Pons (tissue), 1 donor: ENCODE data around the gene MDM4.
"Not testable (repeated sequence)": the region's sequence is repeated elsewhere in the genome, so short reads cannot be mapped to it uniquely, and the experiment has no call there.

Experiments
- DNase-seq: peaks from one replicate; pipeline ENCODE4 v3.0.0-alpha.2; 2016; ENCODE audit warnings: low spot score

Gene MDM4, protein sequence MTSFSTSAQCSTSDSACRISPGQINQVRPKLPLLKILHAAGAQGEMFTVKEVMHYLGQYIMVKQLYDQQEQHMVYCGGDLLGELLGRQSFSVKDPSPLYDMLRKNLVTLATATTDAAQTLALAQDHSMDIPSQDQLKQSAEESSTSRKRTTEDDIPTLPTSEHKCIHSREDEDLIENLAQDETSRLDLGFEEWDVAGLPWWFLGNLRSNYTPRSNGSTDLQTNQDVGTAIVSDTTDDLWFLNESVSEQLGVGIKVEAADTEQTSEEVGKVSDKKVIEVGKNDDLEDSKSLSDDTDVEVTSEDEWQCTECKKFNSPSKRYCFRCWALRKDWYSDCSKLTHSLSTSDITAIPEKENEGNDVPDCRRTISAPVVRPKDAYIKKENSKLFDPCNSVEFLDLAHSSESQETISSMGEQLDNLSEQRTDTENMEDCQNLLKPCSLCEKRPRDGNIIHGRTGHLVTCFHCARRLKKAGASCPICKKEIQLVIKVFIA

DNA sequence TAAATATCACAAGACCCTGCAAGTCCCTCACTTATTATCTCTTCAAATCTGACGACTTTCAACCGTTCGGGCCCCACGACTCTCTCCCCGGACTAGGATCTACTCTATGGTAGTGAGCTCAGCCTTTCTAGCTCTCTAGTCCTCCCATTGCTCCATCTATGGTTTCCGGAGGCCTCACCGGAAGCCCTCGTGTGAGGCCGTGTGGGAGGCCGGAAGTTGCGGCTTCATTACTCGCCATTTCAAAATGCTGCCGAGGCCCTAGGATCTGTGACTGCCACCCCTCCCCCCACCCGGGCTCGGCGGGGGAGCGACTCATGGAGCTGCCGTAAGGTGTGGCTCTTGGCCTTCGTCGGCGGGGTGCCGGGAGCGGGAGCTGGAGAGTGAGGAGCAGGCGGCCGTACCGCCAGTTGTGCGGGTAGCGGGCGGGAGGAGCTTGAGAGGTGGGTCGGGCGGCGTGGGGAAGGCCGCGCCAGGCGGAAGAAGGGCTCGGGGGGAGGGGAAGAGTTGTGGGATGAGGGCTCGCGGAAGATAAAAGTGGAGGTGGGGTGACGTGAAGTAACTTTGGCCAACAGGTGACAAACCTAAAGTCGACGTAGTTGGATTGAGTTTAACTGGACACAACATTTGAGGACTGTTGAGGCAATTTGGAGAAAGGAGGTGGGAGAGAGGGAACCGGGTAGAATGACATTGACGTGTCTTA, at the start of gene MDM4:
Gene MDM4 (plus strand): TSS at position 227 of the 700 bp plus-strand sequence. CDS start 9,113 bp downstream, outside the sequence.
- peak; percentile 95 for DNase-seq

DNA sequence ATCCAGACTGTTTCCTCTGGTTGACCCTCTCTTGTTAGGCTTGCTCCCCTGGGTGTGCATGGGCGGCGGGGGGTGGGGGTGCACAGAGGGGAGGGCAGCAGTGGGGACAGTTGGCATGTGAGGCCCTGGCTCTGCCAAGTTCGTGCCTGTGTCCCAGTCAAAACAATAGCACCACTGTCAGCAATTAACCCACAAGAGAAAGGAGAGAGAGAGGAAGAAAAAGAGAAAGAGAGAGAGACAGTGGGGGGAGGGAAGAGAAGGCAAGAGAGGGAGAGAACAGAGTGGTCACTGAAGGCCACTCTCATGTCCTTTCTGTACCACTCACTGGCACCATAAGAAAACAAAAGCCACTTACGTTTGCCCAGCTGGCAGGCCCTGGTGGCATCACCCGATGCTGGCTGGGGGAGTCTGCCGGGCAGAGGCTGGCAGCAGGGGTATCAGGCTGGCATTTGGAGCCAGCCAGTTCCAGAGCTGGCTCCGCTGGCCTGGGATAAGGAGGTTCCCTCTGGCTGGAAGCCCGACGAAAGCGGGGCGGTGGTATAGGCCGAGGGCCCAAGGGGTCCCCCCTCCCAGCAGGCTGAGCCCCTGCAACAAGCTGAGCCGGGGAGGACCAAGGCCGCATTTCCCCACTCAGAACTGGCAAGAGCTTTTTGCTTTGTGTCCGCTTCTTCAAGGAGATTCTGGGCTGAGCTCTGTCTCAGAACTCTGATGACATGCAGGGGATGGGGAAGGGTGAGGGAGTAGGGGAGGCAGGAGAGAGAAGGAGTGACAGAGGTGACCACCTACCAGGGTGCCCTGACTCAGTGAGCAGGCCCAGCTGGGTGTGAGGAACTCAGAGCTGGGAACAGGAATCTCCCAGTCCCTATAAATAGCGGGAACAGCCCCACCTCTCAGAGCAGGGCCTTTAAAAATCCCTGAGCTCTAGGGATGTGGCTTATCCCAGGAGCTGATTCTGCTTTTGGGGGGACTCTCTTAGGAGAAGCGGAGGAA, 49.5 kb upstream of the MDM4 start:
- peak; percentile 99 for DNase-seq

DNA sequence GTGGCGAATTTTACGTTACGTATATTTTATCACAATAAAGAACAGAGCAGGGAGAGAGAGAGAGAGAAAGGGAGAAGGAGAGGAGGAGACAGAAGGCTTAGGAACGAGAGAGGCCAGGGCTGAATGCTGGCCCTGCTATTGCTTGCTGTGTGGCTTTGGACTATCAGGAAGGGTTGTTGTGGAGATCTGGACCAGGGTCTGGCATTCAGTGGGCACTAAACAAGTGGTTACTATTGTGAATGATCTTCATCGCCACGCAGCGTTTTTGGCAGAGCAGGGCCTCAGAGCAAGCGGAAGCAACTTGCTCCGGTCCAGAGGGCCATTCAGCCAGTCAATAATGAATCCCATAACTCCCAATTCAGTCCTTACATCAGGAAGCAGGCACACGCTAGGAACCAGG, 48.0 kb upstream of the MDM4 start:
- peak; percentile 79 for DNase-seq

DNA sequence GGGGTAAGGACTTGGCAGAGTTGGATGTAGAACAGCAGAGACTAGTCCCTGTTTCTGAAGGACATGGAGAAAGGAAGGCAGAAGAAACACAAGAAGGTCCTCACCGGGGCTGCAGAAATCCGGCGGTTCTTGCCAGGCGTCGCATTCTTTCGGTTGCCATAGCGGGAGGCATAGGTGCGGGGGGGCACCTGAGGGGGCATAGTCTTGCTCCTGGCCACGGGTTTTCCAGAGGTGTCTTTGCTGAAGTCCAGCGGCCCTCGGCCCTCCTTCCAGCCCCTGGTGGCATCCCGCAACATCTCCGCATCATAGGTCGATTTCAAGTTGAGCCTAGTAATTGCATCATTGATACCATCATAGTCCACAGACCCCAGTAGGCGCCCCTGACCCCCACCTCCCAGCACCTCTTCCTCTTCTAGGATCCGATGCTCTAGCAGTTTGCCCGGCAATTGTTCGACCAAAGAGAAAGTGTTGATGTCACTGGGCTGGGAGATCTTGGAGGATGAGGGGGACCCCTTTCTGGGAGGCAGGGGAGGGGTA, 47.4 kb upstream of the MDM4 start:
- DNase-seq, result no peak

DNA sequence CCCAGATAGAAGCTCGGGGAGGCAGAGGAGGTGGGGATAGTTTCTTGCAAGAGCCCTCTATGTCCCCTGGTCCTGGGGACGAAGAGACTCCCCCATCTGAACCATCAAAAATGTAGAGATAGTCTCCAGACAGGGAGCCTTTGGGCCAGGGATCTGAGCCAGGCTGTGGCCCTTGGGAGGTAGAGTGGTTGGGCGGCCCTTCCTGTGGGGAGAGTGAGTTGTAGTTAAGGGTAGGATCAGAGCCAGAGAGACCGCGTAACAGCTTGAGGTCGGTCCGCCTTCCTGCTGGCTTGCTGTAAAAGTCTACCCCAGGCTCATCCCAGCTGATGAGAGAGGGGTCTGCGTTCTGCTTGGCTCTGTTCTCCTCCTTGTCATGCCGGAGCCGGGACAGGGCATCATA, 46.9 kb upstream of the MDM4 start:
- no peak for DNase-seq

DNA sequence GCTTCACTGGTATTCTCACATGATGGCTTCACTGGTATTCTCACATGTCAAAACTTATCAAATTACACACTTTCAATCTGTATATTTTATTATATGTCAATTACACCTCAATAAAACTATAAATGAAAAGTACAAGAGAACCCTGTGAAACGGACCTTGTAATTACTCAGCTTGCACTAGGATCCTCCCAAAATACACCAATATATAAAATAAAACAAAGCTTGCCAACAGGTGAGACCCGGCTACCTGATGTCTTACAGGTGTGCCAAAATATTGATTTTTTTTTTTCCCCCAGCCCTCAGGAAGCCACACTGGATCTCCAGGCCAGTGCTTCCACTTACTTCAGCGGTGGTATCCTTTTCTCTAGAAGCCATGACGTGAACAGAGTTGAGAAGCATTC, 44.5 kb upstream of the MDM4 start:
- no peak for DNase-seq

DNA sequence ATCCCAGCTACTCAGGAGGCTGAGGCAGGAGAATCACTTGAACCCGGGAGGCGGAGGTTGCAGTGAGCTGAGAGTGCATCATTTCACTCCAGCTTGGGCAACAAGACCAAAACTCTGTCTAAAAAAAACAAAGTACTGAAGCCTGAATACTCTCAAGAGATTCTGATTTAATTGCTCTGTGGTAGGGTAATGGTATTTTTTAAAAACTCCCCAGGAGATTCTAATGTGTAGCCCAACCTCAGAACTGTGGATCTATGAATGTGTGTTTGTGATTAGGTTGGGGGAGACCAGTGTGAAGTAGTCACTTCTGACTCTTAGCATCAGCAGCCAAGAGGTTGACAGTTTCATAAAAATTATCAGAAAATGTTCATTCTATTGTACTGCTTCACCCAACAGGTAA, 43.5 kb upstream of the MDM4 start:
- no peak for DNase-seq

DNA sequence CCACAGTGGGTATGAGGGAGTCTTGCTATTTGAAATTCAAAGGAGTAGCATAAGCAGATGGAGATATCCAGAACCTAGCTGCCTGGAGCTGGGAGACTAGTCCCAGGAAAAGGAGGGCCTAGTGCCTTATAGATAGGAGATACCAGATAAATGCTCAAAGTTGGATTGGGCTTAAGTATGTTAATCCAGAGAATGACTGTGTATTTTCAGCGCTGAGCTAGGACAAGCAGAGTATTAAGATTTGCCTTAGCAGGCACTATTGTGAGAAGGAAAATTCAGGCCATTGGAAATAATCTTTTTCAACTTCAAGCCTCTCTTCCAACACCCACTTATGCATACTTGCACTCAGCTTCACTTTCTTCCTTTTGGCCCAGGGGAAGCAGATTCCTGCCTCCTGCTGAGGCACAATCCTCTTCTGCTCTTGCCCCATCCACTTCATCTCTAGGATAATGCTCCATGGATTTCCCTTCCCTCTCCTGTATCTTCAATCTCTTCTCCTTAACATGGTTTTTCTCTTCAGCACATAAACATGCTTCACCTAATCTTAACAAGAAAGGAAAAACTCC, 42.7 kb upstream of the MDM4 start:
- DNase-seq, result no peak

DNA sequence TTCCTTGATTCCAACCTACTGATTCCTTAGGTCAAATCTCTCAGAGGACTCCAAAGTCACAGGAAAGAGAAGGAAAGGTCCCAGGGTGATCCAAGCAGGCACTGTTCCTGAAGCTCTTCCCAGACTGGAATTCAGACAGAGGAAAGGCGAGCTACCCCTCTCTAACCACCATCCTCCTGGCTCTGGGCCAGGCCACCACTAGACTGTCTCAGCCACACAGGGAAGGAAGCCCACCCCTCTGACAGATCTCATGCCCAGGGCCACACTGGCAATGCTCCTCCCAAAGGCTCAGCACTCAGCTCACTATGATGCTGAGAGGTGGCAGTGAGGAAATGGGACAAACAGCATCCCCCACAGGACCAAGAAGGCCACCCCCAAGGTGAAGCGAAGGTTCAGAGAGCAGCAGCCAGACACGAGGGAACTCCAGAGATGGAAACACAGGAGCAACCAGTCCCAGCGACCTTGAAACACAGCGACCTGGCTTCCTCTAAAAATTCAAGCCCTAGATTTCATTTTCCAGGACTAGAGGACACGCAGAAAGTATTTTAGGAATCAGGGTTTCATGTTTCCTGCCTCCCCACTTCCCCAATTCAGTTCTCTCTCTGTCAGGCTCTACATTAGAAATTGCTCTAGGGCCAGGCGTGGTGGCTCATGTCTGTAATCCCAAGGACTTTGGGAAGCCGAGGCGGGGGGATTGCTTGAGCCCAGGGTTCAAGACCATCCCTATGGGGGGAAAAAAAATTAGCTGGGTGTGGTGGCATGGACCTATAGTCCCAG, 40.4 kb upstream of the MDM4 start:
- DNase-seq, result peak; percentile 67

DNA sequence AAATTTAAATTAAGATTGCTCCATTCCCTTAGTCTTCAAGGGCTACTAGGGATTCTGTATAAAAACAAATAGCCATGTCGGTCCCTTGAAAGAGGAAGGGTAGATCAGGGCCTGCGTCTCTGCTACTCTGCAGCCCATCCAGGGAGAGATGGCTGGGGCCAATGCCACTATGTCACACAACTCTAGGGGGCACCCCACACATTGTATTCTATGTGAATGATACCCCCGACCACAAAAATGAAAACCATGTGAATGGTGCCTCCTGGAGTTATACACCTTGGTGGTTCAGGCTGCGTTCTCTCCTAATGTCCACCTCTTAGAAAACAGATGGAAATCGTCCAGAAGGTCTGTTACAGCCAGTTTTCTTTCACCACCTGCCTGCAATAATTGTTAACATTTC, 39.6 kb upstream of the MDM4 start:
- DNase-seq, result peak; percentile 35

DNA sequence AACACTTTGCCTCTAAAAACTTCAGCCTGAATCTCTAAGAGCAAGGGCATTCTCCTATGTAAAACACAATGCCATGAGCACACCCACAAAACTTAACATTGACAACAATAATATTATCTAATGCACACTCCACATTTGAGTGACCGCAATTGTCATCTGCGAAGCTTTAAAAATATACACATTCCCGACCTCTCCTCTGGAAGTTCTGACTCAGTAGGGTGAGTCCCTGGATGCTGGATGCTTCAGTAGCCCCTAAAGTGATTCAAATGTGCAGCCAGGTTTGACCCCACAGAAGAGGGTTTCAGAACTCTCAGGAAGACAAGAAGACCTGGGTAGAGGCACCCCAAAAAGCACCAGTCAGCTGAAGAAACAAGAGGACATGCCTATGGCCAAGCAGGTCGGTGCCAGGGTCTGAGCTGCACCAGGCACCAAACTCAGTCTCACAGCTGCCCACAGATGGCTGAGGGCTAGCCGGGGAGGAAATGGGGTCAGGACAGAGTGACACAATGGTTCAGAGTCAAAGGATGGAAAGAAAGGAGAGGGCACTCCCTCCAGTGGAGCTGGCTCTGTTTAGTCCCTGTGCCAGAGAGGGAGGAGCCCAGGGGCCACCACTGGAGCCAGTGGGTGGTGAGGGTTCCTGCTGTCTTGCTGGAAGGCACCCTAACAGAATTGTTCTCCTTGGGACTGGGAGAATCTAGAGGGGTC, 39.0 kb upstream of the MDM4 start:
- peak; percentile 95 for DNase-seq

DNA sequence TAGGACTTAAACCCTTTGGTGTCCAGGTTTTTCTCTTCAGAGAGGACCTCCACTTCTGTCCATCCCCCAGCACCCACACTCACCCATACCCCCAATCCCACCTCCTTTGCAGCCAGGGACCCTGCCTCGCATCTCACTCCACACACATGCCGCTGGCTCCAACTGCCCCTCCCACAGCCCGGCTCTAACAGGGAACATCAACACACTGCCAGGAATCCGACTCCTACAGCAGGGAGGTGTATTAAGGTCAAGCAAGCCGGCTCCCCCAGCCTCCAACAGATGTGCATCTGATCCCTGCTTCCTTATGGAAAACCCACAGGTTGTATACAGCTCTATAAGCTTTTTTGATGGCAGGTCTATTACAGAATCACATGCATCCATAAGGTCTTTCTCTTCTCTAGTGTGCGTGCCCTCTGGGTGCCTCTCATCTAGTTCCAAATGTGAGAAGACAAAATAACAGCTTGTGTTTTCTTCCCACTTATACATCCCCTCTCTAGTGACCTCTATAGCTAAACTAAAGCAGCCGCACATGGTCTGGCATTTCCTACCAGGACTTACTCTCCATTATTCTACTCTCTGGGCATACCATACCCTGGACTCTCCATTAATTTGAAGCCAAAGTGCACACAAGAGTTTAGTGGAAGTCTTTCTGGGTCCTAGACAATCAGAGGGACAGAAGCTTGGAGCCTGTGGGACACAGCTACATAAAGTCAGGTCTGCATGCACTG, 37.9 kb upstream of the MDM4 start:
- no peak for DNase-seq

DNA sequence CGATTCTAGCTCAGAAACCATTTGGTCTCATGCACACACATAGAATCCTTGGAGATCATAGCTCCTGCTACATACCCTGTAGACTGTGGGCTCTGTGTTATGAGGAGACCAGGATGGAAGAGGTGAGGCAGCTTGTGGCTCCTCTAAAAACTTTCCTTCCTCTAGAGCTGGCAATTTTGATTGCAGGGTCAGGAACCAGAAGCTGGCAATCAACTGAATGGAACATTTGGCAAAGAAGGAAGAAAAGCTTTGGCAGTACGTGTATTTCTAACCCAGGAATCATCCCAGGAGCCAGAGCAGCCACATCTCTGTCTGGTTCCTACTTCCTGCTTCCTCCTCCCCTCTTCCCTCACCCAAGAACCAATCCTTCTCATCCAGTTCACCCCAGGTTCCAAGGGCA, 37.3 kb upstream of the MDM4 start:
- DNase-seq, result no peak

DNA sequence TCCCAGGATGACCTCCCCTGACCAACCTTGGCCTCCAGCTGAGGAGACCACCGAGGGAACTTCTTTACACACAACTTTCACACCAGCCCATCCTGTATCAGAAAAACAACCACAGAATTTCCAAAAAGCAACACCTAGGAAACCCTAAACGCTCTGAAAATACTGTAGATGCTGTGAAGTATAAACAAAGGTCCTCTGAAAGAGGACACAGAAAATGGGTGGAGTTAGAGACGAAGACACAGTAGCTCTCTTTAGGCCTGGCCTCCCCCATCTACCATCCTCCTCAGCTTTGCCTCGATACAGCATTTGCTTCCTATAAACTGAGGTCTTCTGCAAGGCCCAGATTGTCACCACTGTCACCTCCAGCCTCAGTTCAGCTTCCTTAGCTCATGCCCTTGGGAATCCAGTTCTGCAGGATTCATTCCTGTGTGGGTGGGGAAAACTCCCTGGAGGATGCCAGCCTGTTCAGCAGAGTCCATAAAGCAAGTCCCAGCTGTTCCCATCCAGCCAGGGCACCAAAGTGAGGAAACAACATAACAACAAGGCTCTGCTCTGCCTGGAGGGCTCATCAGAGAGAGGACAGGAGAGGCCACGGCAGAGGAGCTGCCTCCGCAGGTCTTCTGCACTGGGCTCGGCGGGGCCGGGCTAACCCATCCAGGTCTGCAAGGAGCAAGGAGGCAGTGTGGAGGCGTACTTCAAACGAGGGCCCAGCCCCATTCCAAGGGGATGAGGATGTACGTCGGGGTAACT, 36.6 kb upstream of the MDM4 start:
- DNase-seq, result no peak

DNA sequence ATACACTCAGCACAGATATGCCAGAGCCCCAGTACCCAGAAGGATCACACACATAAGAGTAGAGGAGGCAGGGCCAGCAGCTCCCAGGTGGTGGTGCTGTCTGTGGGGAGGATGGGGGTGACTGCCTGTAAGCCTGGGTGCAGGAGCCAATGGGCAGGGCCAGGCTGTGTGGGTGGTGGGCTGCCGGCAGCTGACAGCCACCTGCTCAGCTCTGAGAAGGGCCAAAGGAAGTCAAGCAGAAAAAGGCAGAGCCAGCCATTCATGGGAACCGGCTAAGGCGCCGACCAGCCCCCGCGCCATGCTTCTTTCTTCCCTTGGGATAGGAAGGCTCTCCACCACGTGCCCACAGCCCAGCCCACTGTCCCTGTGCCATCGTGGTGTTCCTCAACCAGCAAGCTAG, 35.7 kb upstream of the MDM4 start:
- no peak for DNase-seq

DNA sequence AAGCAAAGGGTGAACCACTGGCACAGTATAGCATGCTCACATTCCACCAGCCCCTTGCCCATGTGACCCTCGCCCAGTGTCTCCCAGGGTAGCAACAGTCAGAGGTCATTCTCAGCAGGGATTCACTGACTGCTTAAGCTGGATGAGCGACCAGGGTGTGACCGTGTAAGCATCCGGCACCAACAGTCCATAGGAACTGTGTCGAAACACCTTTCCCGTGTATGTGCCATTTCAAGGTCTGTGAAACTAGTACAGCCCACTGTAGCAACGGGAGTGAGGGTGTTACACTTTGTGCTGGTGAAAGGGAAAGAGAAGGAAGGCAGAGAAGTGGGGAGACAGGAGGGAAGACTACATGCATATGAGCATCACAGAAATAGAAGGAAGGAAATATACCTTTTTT, 32.4 kb upstream of the MDM4 start:
- no peak for DNase-seq

DNA sequence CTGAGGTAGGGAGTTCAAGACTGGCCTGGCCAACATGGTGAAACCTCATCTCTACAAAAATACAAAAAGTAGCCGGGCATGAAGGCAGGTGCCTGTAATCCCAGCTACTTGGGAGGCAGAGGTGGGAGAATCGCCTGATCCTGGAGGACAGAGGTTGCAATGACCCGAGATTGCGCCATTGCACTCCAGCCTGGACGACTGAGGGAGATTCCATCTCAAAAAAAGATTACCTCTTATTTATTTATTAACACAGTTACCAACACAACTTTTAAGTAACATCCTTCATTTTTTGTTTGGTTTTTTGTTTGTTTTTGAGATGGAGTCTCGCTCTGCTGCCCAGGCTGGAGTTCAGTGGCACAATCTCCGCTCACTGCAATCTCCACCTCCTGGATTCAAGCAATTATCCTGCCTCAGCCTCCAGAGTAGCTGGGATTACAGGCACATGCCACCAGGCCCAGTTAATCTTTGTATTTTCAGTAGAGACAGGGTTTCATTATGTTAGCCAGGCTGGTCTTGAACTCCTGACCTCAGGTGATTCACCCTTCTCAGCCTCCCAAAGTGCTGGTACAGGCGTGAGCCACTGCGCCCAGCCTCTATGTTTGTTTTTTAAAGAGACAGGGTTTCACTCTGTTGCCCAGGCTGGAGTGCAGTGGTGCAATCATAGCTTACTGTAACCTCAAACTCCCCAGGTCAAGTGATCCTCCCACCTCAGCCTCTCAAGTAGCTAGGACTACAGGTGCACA, 29.5 kb upstream of the MDM4 start:
- DNase-seq, result not testable (repeated sequence)

DNA sequence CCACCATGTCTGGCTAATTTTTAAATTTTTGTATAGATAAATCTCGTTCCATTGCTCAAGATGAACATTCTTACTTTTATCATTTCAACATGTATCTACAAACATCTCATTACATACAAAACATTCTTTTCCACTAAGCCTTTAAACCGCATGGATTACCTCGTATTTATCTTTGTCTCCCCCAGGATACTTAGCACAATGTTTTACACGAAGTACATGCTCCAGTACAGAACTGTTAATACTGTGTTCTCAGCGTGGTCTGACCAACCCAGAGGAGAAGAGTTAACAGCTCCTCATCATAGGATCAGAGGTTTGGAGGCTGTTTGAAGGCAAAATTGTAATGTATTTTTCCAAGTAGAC, 29.0 kb upstream of the MDM4 start:
- DNase-seq, result no peak
